ENCODE results near the gene EIF2A.

DNA sequence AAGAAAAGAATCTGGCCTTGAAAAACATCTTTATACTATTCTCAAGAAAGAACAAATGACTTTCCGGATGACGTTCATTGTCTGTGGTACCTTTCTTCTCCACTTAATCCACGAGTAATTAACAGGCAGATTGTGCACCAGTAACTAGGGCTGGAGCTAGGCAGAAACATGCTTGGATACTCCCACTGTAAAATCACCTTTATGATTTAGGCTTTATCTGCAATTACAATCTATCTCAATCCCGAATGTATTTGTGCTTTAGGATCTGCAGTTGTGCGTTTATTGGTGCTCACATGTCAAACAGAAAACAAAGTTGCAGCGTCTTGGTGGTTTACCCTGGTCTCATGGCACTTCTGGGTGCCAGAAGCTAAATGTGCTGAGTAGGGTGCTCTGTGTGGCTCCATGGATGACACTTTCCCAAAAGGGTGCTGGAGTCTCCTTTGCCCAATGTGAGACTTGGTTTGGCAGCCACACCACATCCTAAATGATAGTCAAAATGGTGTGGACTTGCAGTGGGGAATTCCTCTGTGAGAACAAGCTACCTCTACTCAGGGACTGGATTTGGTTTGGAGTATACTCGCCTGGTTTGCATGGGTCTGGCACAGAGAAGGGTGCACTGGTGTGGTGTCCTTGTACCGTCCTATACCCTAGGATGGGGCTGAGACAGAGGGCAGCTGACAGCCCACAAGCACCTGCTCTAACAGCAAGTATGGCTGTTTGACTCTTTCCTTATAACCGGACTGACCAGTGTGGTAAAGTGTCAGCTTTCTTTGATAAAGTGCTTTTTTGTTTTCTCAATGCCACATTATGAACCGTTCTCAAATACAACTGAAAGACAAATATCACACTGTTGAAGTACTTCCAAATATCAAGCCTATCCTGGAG lies 8.0 kb upstream of the EIF2A start:
- no peak for TF ChIP-seq EP300 (IDR thresholded peaks at IDR 0.05)
- TF ChIP-seq, protein P1, sequence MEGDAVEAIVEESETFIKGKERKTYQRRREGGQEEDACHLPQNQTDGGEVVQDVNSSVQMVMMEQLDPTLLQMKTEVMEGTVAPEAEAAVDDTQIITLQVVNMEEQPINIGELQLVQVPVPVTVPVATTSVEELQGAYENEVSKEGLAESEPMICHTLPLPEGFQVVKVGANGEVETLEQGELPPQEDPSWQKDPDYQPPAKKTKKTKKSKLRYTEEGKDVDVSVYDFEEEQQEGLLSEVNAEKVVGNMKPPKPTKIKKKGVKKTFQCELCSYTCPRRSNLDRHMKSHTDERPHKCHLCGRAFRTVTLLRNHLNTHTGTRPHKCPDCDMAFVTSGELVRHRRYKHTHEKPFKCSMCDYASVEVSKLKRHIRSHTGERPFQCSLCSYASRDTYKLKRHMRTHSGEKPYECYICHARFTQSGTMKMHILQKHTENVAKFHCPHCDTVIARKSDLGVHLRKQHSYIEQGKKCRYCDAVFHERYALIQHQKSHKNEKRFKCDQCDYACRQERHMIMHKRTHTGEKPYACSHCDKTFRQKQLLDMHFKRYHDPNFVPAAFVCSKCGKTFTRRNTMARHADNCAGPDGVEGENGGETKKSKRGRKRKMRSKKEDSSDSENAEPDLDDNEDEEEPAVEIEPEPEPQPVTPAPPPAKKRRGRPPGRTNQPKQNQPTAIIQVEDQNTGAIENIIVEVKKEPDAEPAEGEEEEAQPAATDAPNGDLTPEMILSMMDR (IDR thresholded peaks at IDR 0.05), result no peak
